Esophagus squamous epithelium (tissue), 4 donors: ENCODE measurements around the gene HLCS.

Experiments used
- POLR2A ChIP-seq, 4 donors: fragments of 450-650 bp; IDR thresholded peaks; one replicate each; pipeline ENCODE4 v1.6.1; 2017; ENCODE audit warnings: antibody characterized with exemption in 4 of 4, mild to moderate bottlenecking in 4 of 4, moderate library complexity in 3 of 4
- TF ChIP-seq, protein P1 (sequence below), 6 experiments: fragments of 450-650 bp in 4 of 6; fragments of 200-600 bp in 2 of 6; sonication (generic) in 2 of 6; IDR thresholded peaks; one replicate each; pipeline ENCODE4 v1.5.1; 2016 to 2019; ENCODE audit warnings: antibody characterized with exemption in 6 of 6, mild to moderate bottlenecking in 4 of 6, moderate library complexity in 4 of 6

DNA sequence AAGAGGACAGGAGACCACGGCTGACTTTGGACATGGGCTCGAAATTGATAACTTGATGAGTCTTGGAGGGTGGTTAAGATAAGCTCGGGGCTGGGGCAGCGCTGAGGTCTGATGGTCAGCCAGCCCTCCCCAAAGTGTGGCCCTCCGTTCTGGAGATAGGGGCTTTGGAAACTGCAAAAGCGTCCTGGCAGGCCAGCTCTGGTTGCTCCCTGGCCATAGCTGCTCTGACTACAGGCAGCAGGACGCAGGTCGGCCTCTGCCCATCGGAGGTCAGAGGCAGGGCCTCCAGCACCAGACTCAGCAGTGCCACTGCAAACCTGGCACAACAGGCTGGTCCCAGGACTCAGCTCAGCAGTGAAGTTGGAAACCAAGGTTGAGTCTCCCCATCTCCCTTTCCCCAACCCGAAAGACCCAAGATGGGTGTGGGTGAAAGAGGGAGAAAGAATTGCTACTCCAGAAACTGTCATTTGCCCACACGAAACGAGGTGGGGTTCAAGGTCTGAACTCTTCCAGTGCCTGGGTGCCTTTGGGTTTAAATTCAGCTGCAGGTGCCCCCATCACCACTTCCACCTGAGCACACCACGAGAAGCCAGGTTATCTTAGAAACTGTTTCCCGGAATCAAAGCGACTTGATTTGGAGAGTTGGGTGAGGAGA is 262.7 kb downstream of the HLCS start:
- TF ChIP-seq, protein P1, sequence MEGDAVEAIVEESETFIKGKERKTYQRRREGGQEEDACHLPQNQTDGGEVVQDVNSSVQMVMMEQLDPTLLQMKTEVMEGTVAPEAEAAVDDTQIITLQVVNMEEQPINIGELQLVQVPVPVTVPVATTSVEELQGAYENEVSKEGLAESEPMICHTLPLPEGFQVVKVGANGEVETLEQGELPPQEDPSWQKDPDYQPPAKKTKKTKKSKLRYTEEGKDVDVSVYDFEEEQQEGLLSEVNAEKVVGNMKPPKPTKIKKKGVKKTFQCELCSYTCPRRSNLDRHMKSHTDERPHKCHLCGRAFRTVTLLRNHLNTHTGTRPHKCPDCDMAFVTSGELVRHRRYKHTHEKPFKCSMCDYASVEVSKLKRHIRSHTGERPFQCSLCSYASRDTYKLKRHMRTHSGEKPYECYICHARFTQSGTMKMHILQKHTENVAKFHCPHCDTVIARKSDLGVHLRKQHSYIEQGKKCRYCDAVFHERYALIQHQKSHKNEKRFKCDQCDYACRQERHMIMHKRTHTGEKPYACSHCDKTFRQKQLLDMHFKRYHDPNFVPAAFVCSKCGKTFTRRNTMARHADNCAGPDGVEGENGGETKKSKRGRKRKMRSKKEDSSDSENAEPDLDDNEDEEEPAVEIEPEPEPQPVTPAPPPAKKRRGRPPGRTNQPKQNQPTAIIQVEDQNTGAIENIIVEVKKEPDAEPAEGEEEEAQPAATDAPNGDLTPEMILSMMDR (IDR thresholded peaks at IDR 0.05) = no peak
- TF ChIP-seq POLR2A (IDR thresholded peaks at IDR 0.05) = no peak
